Measurements from ENCODE around the gene TRIO. TPM values are rescaled to one million over a fixed set of nuclear protein-coding genes. Genes with fewer than 3 reads are reported as not detected.

TRIO gene
- total RNA-seq, 1 donor from 2014 or later, result 163 TPM

- DNase-seq (ENCODE audit: low spot score, unreplicated experiment), result no peak
- Mint-ChIP-seq H3K4me1 (ENCODE audit: low read depth) (peaks cover 49% of the 10 kb centered on the region), H3K4me3 (ENCODE audit: low read depth) (no peak overlapping the region), H3K9me3 (ENCODE audit: low read depth) (no peaks in the 10 kb centered on the region), H3K27ac (no peak overlapping the region), H3K27me3 (no peaks in the 10 kb centered on the region), H3K36me3 (ENCODE audit: insufficient read depth) (no peaks in the 10 kb centered on the region)
- TF ChIP-seq, protein P1, sequence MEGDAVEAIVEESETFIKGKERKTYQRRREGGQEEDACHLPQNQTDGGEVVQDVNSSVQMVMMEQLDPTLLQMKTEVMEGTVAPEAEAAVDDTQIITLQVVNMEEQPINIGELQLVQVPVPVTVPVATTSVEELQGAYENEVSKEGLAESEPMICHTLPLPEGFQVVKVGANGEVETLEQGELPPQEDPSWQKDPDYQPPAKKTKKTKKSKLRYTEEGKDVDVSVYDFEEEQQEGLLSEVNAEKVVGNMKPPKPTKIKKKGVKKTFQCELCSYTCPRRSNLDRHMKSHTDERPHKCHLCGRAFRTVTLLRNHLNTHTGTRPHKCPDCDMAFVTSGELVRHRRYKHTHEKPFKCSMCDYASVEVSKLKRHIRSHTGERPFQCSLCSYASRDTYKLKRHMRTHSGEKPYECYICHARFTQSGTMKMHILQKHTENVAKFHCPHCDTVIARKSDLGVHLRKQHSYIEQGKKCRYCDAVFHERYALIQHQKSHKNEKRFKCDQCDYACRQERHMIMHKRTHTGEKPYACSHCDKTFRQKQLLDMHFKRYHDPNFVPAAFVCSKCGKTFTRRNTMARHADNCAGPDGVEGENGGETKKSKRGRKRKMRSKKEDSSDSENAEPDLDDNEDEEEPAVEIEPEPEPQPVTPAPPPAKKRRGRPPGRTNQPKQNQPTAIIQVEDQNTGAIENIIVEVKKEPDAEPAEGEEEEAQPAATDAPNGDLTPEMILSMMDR (IDR thresholded peaks at IDR 0.05; ENCODE audit: unreplicated experiment), result no peak
These were observed 73.2 kb downstream of the TRIO start for GRCh38 chr5:14216372-14216771.

DNA sequence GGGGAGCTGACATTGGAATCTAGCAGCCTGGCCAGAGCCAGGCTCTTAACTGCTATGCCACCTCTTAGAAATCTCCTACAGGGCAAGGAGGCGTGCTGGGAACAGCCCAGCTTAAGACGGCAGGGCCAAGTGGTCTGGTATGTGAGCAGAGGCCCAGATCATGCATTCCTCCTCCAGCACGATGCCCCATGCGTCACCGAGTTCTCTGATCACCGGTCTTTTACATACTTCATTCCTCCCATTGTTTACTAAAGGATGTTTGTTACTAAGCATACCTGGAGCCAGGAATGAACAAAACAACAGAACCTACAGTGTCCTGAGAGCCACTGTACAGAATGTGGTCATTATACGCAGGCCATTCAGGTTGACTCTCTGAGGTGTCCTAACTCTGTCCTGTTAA, 73.8 kb downstream of the TRIO start:
- H3K27me3 Mint-ChIP-seq, result no peaks in the 10 kb centered on the region
- H3K27ac Mint-ChIP-seq, result no peak overlapping the region
- peaks cover 50% of the 10 kb centered on the region for H3K4me1 Mint-ChIP-seq (ENCODE audit: low read depth)
- no peaks in the 10 kb centered on the region for H3K36me3 Mint-ChIP-seq (ENCODE audit: insufficient read depth)
- H3K9me3 Mint-ChIP-seq (ENCODE audit: low read depth), result no peaks in the 10 kb centered on the region
- DNase-seq (ENCODE audit: low spot score, unreplicated experiment), result no peak
- TF ChIP-seq, protein P1 (IDR thresholded peaks at IDR 0.05; ENCODE audit: unreplicated experiment), result no peak
- no peak overlapping the region for H3K4me3 Mint-ChIP-seq (ENCODE audit: low read depth)

DNA sequence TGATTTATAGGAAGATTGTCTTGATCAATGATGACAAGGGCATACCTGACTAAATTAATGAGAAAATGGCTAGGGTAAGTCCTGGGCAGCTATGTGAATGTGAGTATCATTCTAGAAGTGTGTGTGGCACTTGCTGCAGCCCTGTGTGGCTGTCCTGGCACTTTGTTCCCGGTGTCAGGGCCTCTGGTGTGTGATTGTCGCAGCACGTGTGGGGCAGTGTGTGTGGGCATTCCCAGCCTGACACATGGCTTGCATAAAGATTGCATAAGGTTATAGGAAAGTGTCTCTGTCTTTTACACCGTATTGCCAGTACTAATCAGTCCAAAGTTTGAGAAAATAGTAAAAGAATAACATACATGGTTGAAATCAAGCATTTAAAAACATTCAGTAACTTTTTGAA, 74.4 kb downstream of the TRIO start:
- Mint-ChIP-seq H3K36me3 (ENCODE audit: insufficient read depth) (no peaks in the 10 kb centered on the region), H3K27me3 (no peaks in the 10 kb centered on the region), H3K27ac (no peak overlapping the region), H3K4me3 (ENCODE audit: low read depth) (no peak overlapping the region), H3K4me1 (ENCODE audit: low read depth) (peaks cover 46% of the 10 kb centered on the region), H3K9me3 (ENCODE audit: low read depth) (no peaks in the 10 kb centered on the region)
- DNase-seq (ENCODE audit: low spot score, unreplicated experiment), result no peak
- TF ChIP-seq, protein P1 (IDR thresholded peaks at IDR 0.05; ENCODE audit: unreplicated experiment), result no peak

GRCh38 chr5:14218011-14218410, 74.9 kb downstream of the TRIO start:
- H3K27ac Mint-ChIP-seq, result no peak overlapping the region

GRCh38 chr5:14218480-14218879, 75.3 kb downstream of the TRIO start:
- peak overlapping the region; percentile 25 for H3K27ac Mint-ChIP-seq
- H3K27me3 Mint-ChIP-seq, result no peaks in the 10 kb centered on the region
- H3K36me3 Mint-ChIP-seq (ENCODE audit: insufficient read depth), result no peaks in the 10 kb centered on the region
- H3K9me3 Mint-ChIP-seq (ENCODE audit: low read depth), result no peaks in the 10 kb centered on the region
- no peak for DNase-seq (ENCODE audit: low spot score, unreplicated experiment)
- H3K4me1 Mint-ChIP-seq (ENCODE audit: low read depth), result peaks cover 48% of the 10 kb centered on the region
- H3K4me3 Mint-ChIP-seq (ENCODE audit: low read depth), result no peak overlapping the region
- TF ChIP-seq, protein P1 (IDR thresholded peaks at IDR 0.05; ENCODE audit: unreplicated experiment), result no peak

More at GRCh38 chr5:14218011-14218410, 74.9 kb downstream of the TRIO start:
- Mint-ChIP-seq H3K9me3 (ENCODE audit: low read depth) (no peaks in the 10 kb centered on the region), H3K4me1 (ENCODE audit: low read depth) (peaks cover 46% of the 10 kb centered on the region), H3K36me3 (ENCODE audit: insufficient read depth) (no peaks in the 10 kb centered on the region), H3K27me3 (no peaks in the 10 kb centered on the region), H3K4me3 (ENCODE audit: low read depth) (no peak overlapping the region)
- TF ChIP-seq, protein P1 (IDR thresholded peaks at IDR 0.05; ENCODE audit: unreplicated experiment), result no peak
- DNase-seq (ENCODE audit: low spot score, unreplicated experiment), result no peak

Data from progenitor cell of endocrine pancreas (in vitro differentiated cells).